PFSK-1 (cell line): ENCODE results near the gene TMED6.

Experiments
- FOXP2 ChIP-seq: optimal IDR thresholded peaks from 2 replicates; pipeline ENCODE3; 2011; ENCODE audit warnings: borderline replicate concordance, control low read depth, inconsistent platforms; ENCODE audit not compliant: insufficient read depth; ENCODE audit errors: extremely low read length, extremely low read depth
- POLR2AphosphoS5 ChIP-seq: IDR thresholded peaks from 2 replicates; pipeline ENCODE4 v1.6.1; 2012; ENCODE audit warnings: low read depth, mild to moderate bottlenecking, control low read depth, low read length, moderate library complexity
- REST ChIP-seq, 2 experiments: IDR thresholded peaks; 2 replicates each; pipeline versions ENCODE4 v1.6.1 to v1.8.0; 2011 to 2012; ENCODE audit warnings: low read depth in 2 of 2, low read length in 2 of 2, control low read depth in 1 of 2, inconsistent platforms in 1 of 2, mild to moderate bottlenecking in 1 of 2, moderate library complexity in 1 of 2; ENCODE audit not compliant: insufficient read depth in 1 of 2

- no peak for TF ChIP-seq POLR2AphosphoS5
- no peak for TF ChIP-seq FOXP2
- no peak for TF ChIP-seq REST (IDR thresholded peaks at IDR 0.05; ENCODE audit: insufficient read depth in 1 of 2, low read depth in 2 of 2, low read length in 2 of 2)
These were observed 38.1 kb downstream of the TMED6 start for GRCh38 chr16:69313469-69313868.
